Fibroblast of lung (primary cell): ENCODE measurements around the gene PLP1. TPM values are rescaled to one million over a fixed set of nuclear protein-coding genes. Genes with fewer than 3 reads are reported as not detected.
A peak's percentile ranks its signal among the peaks of the same experiment; 100 is the strongest.

ENCODE experiments used
- DNase-seq, 2 donors: peaks; one replicate each; pipeline versions ENCODE4 v3.0.0 to v3.0.0-alpha.2; 2010; ENCODE audit warnings: low read depth in 2 of 2
- H2AFZ ChIP-seq: 2 replicates; pipeline ENCODE4 v1.5.1; 2012; ENCODE audit warnings: low read length, control low read depth, inconsistent platforms
- H3K27ac ChIP-seq: 2 replicates; pipeline ENCODE4 v1.5.1; 2011; ENCODE audit warnings: low read length, control low read depth; ENCODE audit not compliant: insufficient read depth
- H3K27me3 ChIP-seq: 2 replicates; pipeline ENCODE4 v1.5.1; 2011; ENCODE audit warnings: mild to moderate bottlenecking, low read length; ENCODE audit not compliant: control insufficient read depth, insufficient read depth
- H3K36me3 ChIP-seq: 2 replicates; pipeline ENCODE4 v1.5.1; 2011; ENCODE audit warnings: low read length; ENCODE audit not compliant: control insufficient read depth, insufficient read depth
- H3K4me1 ChIP-seq: 2 replicates; pipeline ENCODE4 v1.5.1; 2011; ENCODE audit warnings: low read length; ENCODE audit not compliant: control insufficient read depth, insufficient read depth; ENCODE audit errors: extremely low read depth
- H3K4me2 ChIP-seq: 2 replicates; pipeline ENCODE4 v1.5.1; 2011; ENCODE audit warnings: low read length, control low read depth; ENCODE audit not compliant: insufficient read depth; ENCODE audit errors: extremely low read depth
- H3K4me3 ChIP-seq, 4 experiments: fragments of 200-600 bp in 1 of 4; sonication (generic) in 1 of 4; replicated peaks in 1 of 4; 2 replicates each; pipeline ENCODE4 v1.5.1; 2011 to 2016; ENCODE audit warnings: low read length in 4 of 4, low read depth in 3 of 4, mild to moderate bottlenecking in 3 of 4, control low read depth in 2 of 4, inconsistent platforms in 1 of 4, mixed read lengths in 1 of 4; ENCODE audit not compliant: insufficient read depth in 1 of 4; ENCODE audit errors: control extremely low read depth in 1 of 4
- H3K79me2 ChIP-seq: 2 replicates; pipeline ENCODE4 v1.5.1; 2012; ENCODE audit warnings: mild to moderate bottlenecking, low read length, inconsistent platforms; ENCODE audit not compliant: control insufficient read depth, insufficient read depth
- H3K9ac ChIP-seq: 2 replicates; pipeline ENCODE4 v1.5.1; 2011; ENCODE audit warnings: mild to moderate bottlenecking, low read length, control low read depth; ENCODE audit not compliant: insufficient read depth
- H3K9me3 ChIP-seq: 2 replicates; pipeline ENCODE4 v1.5.1; 2012; ENCODE audit warnings: low read depth, low read length; ENCODE audit not compliant: control insufficient read depth, insufficient read depth
- H4K20me1 ChIP-seq: 2 replicates; pipeline ENCODE4 v1.5.1; 2011; ENCODE audit warnings: low read length; ENCODE audit not compliant: control insufficient read depth, insufficient read depth; ENCODE audit errors: extremely low read depth
- EZH2 ChIP-seq: IDR thresholded peaks from 2 replicates; pipeline ENCODE4 v1.5.1; 2012; ENCODE audit warnings: low read length, control low read depth, mild to moderate bottlenecking; ENCODE audit errors: missing control alignments
- polyA plus RNA-seq, 2 donors: library from polyadenylated mRNA; depleted of rRNA in 1 of 2; stranded (reverse) in 1 of 2; unstranded in 1 of 2; fragments of >200 nt; gene quantifications; 2 replicates each; pipeline ENCODE4 v1.2.1, GENCODE V29; 2011 to 2012; ENCODE audit warnings: missing spikeins in 1 of 2
- total RNA-seq: library from RNA; depleted of rRNA; stranded (reverse); fragments of >200 nt; gene quantifications from 2 replicates; pipeline ENCODE4 v1.2.1, GENCODE V29; 2014
- TF ChIP-seq, protein P1 (sequence below), 2 donors: IDR thresholded peaks in 1 of 2; conservative IDR thresholded peaks in 1 of 2; 1 replicate in 1 of 2; 2 replicates in 1 of 2; pipeline ENCODE4 v1.5.1; 2011 to 2012; ENCODE audit warnings: low read length in 2 of 2, control low read depth in 1 of 2, inconsistent platforms in 1 of 2, low read depth in 1 of 2, mild to moderate bottlenecking in 1 of 2

PLP1 gene
- total and polyA plus RNA-seq, 2 donors (not counting 1 experiment from before 2014, with no cell fraction given), result 0.17 TPM

DNA sequence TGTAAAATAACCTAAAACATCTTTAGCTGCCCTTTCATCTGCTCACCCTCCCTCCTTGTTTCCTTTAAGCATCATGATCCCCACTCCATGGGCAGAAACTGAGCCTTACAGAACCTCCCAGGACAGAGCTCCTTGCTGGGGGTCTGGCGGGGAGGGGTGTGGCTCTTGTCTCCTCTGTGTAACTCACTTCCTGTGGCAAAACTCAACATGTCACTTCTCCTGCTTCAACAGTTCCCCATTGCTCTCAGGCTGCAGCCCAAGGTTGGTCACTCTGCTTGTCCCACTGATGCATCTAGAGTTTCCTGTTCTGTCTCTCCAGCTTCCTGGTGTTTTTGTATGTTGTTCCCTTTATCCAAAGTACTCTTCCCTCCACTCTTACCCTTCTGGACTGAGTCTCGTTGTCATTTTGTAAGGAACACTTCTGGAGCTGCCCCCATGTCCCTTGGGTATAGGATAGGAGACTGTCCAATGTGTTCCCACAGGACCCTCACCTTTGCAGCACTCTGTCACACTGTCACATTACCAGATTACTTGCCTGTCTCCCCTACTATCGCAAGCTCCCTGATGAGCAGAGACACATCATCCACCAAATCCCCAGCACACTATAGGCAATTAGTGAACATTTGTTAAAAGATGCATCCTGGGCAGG lies 46.4 kb upstream of the PLP1 start:
- Histone ChIP-seq H3K9me3 (no peaks in the 10 kb centered on the region), H4K20me1 (no peaks in the 10 kb centered on the region), H3K79me2 (no peaks in the 10 kb centered on the region), H3K27ac (peak overlapping the region; percentile 76), H3K9ac (peak overlapping the region; percentile 7), H3K4me3 (no peak overlapping the region), H3K4me1 (peaks cover 8% of the 10 kb centered on the region), H3K36me3 (no peaks in the 10 kb centered on the region), H3K4me2 (no peak overlapping the region), H2AFZ (no peak overlapping the region), H3K27me3 (peaks cover 2% of the 10 kb centered on the region)
- TF ChIP-seq EZH2, result no peak
- TF ChIP-seq, protein P1, sequence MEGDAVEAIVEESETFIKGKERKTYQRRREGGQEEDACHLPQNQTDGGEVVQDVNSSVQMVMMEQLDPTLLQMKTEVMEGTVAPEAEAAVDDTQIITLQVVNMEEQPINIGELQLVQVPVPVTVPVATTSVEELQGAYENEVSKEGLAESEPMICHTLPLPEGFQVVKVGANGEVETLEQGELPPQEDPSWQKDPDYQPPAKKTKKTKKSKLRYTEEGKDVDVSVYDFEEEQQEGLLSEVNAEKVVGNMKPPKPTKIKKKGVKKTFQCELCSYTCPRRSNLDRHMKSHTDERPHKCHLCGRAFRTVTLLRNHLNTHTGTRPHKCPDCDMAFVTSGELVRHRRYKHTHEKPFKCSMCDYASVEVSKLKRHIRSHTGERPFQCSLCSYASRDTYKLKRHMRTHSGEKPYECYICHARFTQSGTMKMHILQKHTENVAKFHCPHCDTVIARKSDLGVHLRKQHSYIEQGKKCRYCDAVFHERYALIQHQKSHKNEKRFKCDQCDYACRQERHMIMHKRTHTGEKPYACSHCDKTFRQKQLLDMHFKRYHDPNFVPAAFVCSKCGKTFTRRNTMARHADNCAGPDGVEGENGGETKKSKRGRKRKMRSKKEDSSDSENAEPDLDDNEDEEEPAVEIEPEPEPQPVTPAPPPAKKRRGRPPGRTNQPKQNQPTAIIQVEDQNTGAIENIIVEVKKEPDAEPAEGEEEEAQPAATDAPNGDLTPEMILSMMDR (conservative IDR thresholded peaks at IDR 0.05 in 1 of 2, IDR thresholded peaks at IDR 0.05 in 1 of 2; ENCODE audit: low read depth in 1 of 2, low read length in 2 of 2), result no peak
- peak in 1 of 2 donors; percentile 3 for DNase-seq

DNA sequence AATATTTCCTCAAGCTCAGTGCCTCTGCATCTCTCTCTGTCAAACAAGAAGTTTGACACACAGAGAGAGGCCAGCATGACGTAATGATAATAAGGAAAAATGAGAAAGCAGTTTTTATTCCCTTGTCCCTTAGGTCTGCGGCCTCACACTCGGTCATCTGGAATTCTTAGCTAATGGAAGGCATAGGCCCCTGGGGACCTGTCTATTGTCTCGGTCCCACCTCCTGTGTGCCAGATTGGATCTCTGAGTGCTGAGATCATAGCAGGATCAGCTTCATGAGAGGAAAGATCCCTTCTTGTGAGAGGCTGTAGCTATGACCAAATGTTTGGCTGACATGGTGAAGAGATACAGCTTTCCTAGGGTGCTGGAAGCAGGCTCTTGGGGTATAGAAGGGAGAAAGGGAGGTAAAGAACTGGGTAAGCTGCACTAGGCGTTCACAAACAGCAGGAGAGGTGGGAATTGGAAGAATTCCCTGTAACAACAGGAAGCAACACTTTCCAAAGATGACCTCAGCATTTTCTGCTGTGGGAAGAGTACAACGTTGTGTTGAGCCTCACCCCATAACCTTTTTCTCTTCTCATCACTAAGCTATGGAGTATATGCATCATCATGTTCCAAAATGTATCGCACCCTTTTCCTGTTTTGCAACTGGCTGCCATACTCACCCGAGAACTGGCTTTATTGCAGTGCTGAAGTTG lies 45.7 kb upstream of the PLP1 start:
- Histone ChIP-seq H3K79me2 (no peaks in the 10 kb centered on the region), H3K27me3 (no peaks in the 10 kb centered on the region), H3K9ac (peak overlapping the region; percentile 8), H3K27ac (peak overlapping the region; percentile 76), H3K9me3 (no peaks in the 10 kb centered on the region), H3K4me1 (peaks cover 8% of the 10 kb centered on the region), H3K4me2 (peak overlapping the region; percentile 44), H2AFZ (peak overlapping the region; percentile 7), H4K20me1 (no peaks in the 10 kb centered on the region), H3K36me3 (no peaks in the 10 kb centered on the region), H3K4me3 (no peak overlapping the region)
- DNase-seq, result peak; percentile 77 to 94
- TF ChIP-seq, protein P1 (conservative IDR thresholded peaks at IDR 0.05 in 1 of 2, IDR thresholded peaks at IDR 0.05 in 1 of 2; ENCODE audit: low read depth in 1 of 2, low read length in 2 of 2), result no peak
- TF ChIP-seq EZH2, result no peak

DNA sequence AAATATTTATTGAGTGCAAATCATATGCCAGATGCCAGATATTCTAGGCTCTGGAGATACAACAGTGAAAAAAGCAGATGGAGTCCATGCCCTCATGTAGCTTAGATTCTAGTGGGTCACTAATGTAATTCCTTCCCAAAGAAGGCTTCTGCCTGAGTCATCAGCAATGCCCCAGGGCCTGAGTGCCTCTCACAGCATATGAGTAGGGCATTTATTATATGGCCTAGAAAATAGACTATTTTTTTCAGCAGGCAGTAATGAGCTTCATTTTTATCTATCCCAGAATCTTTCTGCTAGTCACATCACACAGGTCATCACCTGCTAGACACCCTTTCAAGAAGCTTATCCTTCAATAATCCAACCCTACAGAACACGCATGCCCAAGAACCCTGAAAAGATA lies 43.6 kb upstream of the PLP1 start:
- DNase-seq, result no peak
- no peak for TF ChIP-seq EZH2
- TF ChIP-seq, protein P1 (conservative IDR thresholded peaks at IDR 0.05 in 1 of 2, IDR thresholded peaks at IDR 0.05 in 1 of 2; ENCODE audit: low read depth in 1 of 2, low read length in 2 of 2), result no peak
- Histone ChIP-seq H3K27me3 (no peaks in the 10 kb centered on the region), H3K36me3 (no peaks in the 10 kb centered on the region), H3K4me1 (peaks cover 8% of the 10 kb centered on the region), H4K20me1 (no peaks in the 10 kb centered on the region), H3K4me3 (no peak overlapping the region), H3K27ac (no peak overlapping the region), H2AFZ (no peak overlapping the region), H3K79me2 (no peaks in the 10 kb centered on the region), H3K9ac (no peak overlapping the region), H3K9me3 (no peaks in the 10 kb centered on the region), H3K4me2 (no peak overlapping the region)
